Smooth muscle cell (in vitro differentiated cells): ENCODE measurements around the gene ANTXR1. TPM values are rescaled to one million over a fixed set of nuclear protein-coding genes. Genes with fewer than 3 reads are reported as not detected.

ENCODE experiments used
- DNase-seq: peaks from one replicate; lab custom pipeline; 2025; ENCODE audit not compliant: unreplicated experiment; lab: John Stamatoyannopoulos, UW
- H2AFZ ChIP-seq: fragments of 200-600 bp; sonication (generic); 2 replicates; pipeline ENCODE4 v1.6.0; 2016; ENCODE audit warnings: antibody characterized with exemption, low read depth, mild to moderate bottlenecking
- H3F3A ChIP-seq: fragments of 200-600 bp; sonication (generic); 2 replicates; pipeline ENCODE4 v1.6.0; 2017; ENCODE audit warnings: antibody characterized with exemption, low read depth
- H3K27ac ChIP-seq: fragments of 200-600 bp; sonication (generic); 2 replicates; pipeline ENCODE4 v1.5.1; 2016; ENCODE audit warnings: low read depth, mild to moderate bottlenecking
- H3K27me3 ChIP-seq: fragments of 200-600 bp; sonication (generic); 2 replicates; pipeline ENCODE4 v1.6.1; 2016; ENCODE audit warnings: low read depth, mild to moderate bottlenecking
- H3K36me3 ChIP-seq: fragments of 200-600 bp; sonication (generic); 2 replicates; pipeline ENCODE4 v1.5.1; 2016; ENCODE audit warnings: low read depth
- H3K4me1 ChIP-seq: fragments of 200-600 bp; sonication (generic); 2 replicates; pipeline ENCODE4 v1.5.1; 2016; ENCODE audit warnings: low read depth
- H3K4me2 ChIP-seq: fragments of 200-600 bp; sonication (generic); 2 replicates; pipeline ENCODE4 v1.6.0; 2016; ENCODE audit warnings: mild to moderate bottlenecking
- H3K4me3 ChIP-seq: fragments of 200-600 bp; sonication (generic); 2 replicates; pipeline ENCODE4 v1.5.1; 2016; ENCODE audit warnings: mild to moderate bottlenecking
- H3K79me2 ChIP-seq: fragments of 200-600 bp; sonication (generic); 2 replicates; pipeline ENCODE4 v1.6.0; 2016; ENCODE audit warnings: low read depth, mild to moderate bottlenecking
- H3K9ac ChIP-seq: fragments of 200-600 bp; sonication (generic); 2 replicates; pipeline ENCODE4 v1.6.0; 2016; ENCODE audit warnings: low read depth
- H3K9me3 ChIP-seq: fragments of 200-600 bp; sonication (generic); replicated peaks from 2 replicates; pipeline ENCODE4 v1.5.1; 2016; ENCODE audit warnings: low read depth
- H4K20me1 ChIP-seq: fragments of 200-600 bp; sonication (generic); 2 replicates; pipeline ENCODE4 v1.6.0; 2016; ENCODE audit warnings: low read depth
- WGBS: methylation state at CpG from one replicate; pipeline ENCODE4 v1.1.7; 2016; ENCODE audit warnings: low lambda C conversion rate; 5-methylcytosine and 5-hydroxymethylcytosine counted together
- polyA plus RNA-seq: library from polyadenylated mRNA; unstranded; fragments of >200 nt; fragmentation: Nextera tagmentation; extraction: Ambion mirVana; gene quantifications from 2 replicates; pipeline ENCODE4 v1.2.1, GENCODE V29; 2016
- total RNA-seq: library from RNA; depleted of rRNA; stranded (reverse); fragments of >200 nt; gene quantifications from 2 replicates; pipeline ENCODE4 v1.2.3, GENCODE V29; 2014
- TF ChIP-seq, protein P1 (sequence below): fragments of 200-600 bp; sonication (generic); IDR thresholded peaks from 2 replicates; pipeline ENCODE4 v1.5.1; 2017; ENCODE audit warnings: borderline replicate concordance, mild to moderate bottlenecking, antibody characterized with exemption; ENCODE audit not compliant: insufficient read depth, poor library complexity, severe bottlenecking

Gene ANTXR1
- total and polyA plus RNA-seq, 2 experiments from 2014 or later = 292 to 309 TPM

- no peaks in the 10 kb centered on the region for H3K27me3 ChIP-seq
- no peaks in the 10 kb centered on the region for H3K79me2 ChIP-seq
- 93% methylated on average over 4 of the region's 4 CpGs for WGBS
- no peaks in the 10 kb centered on the region for H4K20me1 ChIP-seq
- peaks cover 33% of the 10 kb centered on the region for H3F3A ChIP-seq
- no peak for DNase-seq
- no peak overlapping the region for H3K4me3 ChIP-seq
- peaks cover 13% of the 10 kb centered on the region for H3K4me1 ChIP-seq
- TF ChIP-seq, protein P1, sequence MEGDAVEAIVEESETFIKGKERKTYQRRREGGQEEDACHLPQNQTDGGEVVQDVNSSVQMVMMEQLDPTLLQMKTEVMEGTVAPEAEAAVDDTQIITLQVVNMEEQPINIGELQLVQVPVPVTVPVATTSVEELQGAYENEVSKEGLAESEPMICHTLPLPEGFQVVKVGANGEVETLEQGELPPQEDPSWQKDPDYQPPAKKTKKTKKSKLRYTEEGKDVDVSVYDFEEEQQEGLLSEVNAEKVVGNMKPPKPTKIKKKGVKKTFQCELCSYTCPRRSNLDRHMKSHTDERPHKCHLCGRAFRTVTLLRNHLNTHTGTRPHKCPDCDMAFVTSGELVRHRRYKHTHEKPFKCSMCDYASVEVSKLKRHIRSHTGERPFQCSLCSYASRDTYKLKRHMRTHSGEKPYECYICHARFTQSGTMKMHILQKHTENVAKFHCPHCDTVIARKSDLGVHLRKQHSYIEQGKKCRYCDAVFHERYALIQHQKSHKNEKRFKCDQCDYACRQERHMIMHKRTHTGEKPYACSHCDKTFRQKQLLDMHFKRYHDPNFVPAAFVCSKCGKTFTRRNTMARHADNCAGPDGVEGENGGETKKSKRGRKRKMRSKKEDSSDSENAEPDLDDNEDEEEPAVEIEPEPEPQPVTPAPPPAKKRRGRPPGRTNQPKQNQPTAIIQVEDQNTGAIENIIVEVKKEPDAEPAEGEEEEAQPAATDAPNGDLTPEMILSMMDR = no peak
- H3K9me3 ChIP-seq = no peaks in the 10 kb centered on the region
- H3K36me3 ChIP-seq = no peaks in the 10 kb centered on the region
- H2AFZ ChIP-seq = no peak overlapping the region
- H3K9ac ChIP-seq = no peak overlapping the region
- no peak overlapping the region for H3K27ac ChIP-seq
- no peak overlapping the region for H3K4me2 ChIP-seq
Measured at GRCh38 chr2:69217333-69218080, 204.5 kb downstream of the ANTXR1 start.

GRCh38 chr2:69221512-69221911 is 208.5 kb downstream of the ANTXR1 start:
- H3F3A ChIP-seq = peaks cover 23% of the 10 kb centered on the region
- H4K20me1 ChIP-seq = no peaks in the 10 kb centered on the region
- H3K27ac ChIP-seq = peak overlapping the region; percentile 86
- peaks cover 28% of the 10 kb centered on the region for H3K4me1 ChIP-seq
- no peak for DNase-seq
- no peak overlapping the region for H3K4me3 ChIP-seq
- no peaks in the 10 kb centered on the region for H3K79me2 ChIP-seq
- no peaks in the 10 kb centered on the region for H3K36me3 ChIP-seq
- H3K9ac ChIP-seq = peak overlapping the region; percentile 31
- H3K9me3 ChIP-seq = no peaks in the 10 kb centered on the region
- peak overlapping the region; percentile 51 for H3K4me2 ChIP-seq
- no peak overlapping the region for H2AFZ ChIP-seq
- H3K27me3 ChIP-seq = no peaks in the 10 kb centered on the region
- TF ChIP-seq, protein P1 = no peak

GRCh38 chr2:69221960-69222751 is 209.2 kb downstream of the ANTXR1 start:
- no peak overlapping the region for H2AFZ ChIP-seq
- H3K79me2 ChIP-seq = no peaks in the 10 kb centered on the region
- peaks cover 28% of the 10 kb centered on the region for H3K4me1 ChIP-seq
- no peaks in the 10 kb centered on the region for H3K36me3 ChIP-seq
- peaks cover 23% of the 10 kb centered on the region for H3F3A ChIP-seq
- 49% methylated on average over 6 of the region's 6 CpGs for WGBS
- no peaks in the 10 kb centered on the region for H3K9me3 ChIP-seq
- H3K9ac ChIP-seq = peak overlapping the region; percentile 31
- peak overlapping the region; percentile 51 for H3K4me2 ChIP-seq
- DNase-seq = no peak
- H3K4me3 ChIP-seq = no peak overlapping the region
- no peaks in the 10 kb centered on the region for H3K27me3 ChIP-seq
- TF ChIP-seq, protein P1 = no peak
- no peaks in the 10 kb centered on the region for H4K20me1 ChIP-seq
- peak overlapping the region; percentile 86 for H3K27ac ChIP-seq
